Ovary (tissue), 9 donors: ENCODE data around the gene SUSD6. TPM values are rescaled to one million over a fixed set of nuclear protein-coding genes. Genes with fewer than 3 reads are reported as not detected.
"Not testable (repeated sequence)": the region's sequence is repeated elsewhere in the genome, so short reads cannot be mapped to it uniquely, and the experiment has no call there.

ENCODE experiments used
- DNase-seq, 5 donors: peaks; one replicate each; pipeline ENCODE4 v3.0.0-alpha.2; 2019 to 2020
- H3K27ac ChIP-seq, 2 donors: fragments of 200-600 bp; one replicate each; pipeline versions ENCODE4 v1.5.1 to v1.8.0; 2019 to 2022
- H3K27me3 ChIP-seq: fragments of 200-600 bp; one replicate; pipeline ENCODE4 v1.8.0; 2022
- H3K36me3 ChIP-seq: fragments of 200-600 bp; sonication (generic); one replicate; pipeline ENCODE4 v1.5.1; 2019
- H3K4me1 ChIP-seq: one replicate; pipeline ENCODE4 v1.8.1; 2013; ENCODE audit warnings: mild to moderate bottlenecking, moderate library complexity; ENCODE audit not compliant: insufficient read depth
- H3K4me3 ChIP-seq: fragments of 200-600 bp; sonication (generic); one replicate; pipeline ENCODE4 v1.5.1; 2017
- H3K9me3 ChIP-seq, 2 donors: fragments of 200-600 bp in 1 of 2; sonication (generic) in 1 of 2; one replicate each; pipeline versions ENCODE4 v1.5.1 to v1.8.1; 2013 to 2019; ENCODE audit warnings: mild to moderate bottlenecking in 1 of 2, moderate library complexity in 1 of 2
- EP300 ChIP-seq: sonication (generic); formaldehyde crosslinking; IDR thresholded peaks from one replicate; pipeline ENCODE4 v1.6.1; 2017; ENCODE audit warnings: antibody characterized with exemption
- POLR2A ChIP-seq: fragments of 450-650 bp; IDR thresholded peaks from one replicate; pipeline ENCODE4 v1.6.1; 2017; ENCODE audit warnings: antibody characterized with exemption, mild to moderate bottlenecking, moderate library complexity
- WGBS, 3 donors: extraction: QIAGEN DNeasy Blood & Tissue Kit in 1 of 3; methylation state at CpG; one replicate each; pipeline versions ENCODE4 v1.1.5 to v1.1.7; 2013 to 2017; 5-methylcytosine and 5-hydroxymethylcytosine counted together
- intact Hi-C, 4 donors: fragments of 100-400 bp; cut with DNase I; formaldehyde crosslinking; loops; one replicate each; pipeline versions ENCODE4 v1.11.0 to v1.15.1; 2022 to 2023
- polyA plus RNA-seq, 2 donors: library from polyadenylated mRNA; stranded (reverse); fragments of 200-250 nt in 1 of 2; fragments of 350-450 nt in 1 of 2; fragmentation: Illumina TruSeq in 1 of 2; extraction: RNeasy Lipid Tissue Mini Kit (QIAGEN cat#74804) in 1 of 2; gene quantifications; one replicate each; pipeline ENCODE4 v1.2.3, GENCODE V29; 2013 to 2014
- total RNA-seq, 7 donors: library from RNA; depleted of rRNA in 2 of 7; stranded (reverse); fragments of >200 nt in 2 of 7; fragmentation: NEBNext Ultra II Directional in 3 of 7; extraction: Animal tissue kit (Norgen Biotek cat#: 25700) in 3 of 7; gene quantifications; one replicate each; pipeline versions ENCODE4 v1.1.0 to v1.2.4, GENCODE V29; 2016 to 2023
- TF ChIP-seq, protein P1 (sequence below), 3 donors: fragments of 450-650 bp in 2 of 3; fragments of 200-600 bp in 1 of 3; IDR thresholded peaks; one replicate each; pipeline versions ENCODE4 v1.5.1 to v1.8.0; 2016 to 2022; ENCODE audit warnings: antibody characterized with exemption in 3 of 3, mild to moderate bottlenecking in 1 of 3
- donor health status: DM: no; HTN: no; CAD: no; lungs with moderate emphysema.
- donor health status: DM: no; HTN: no; CAD: no.
- donor health status: Bipolar disorder and iron deficiency.
- donor health status: DM: yes; HTN: yes; CAD: no.
- donor health status: DM: no; HTN: no; CAD: no.
- donor health status: DM: yes; HTN: yes; CAD: no.

Gene SUSD6
- total and polyA plus RNA-seq, 9 donors: 12.6 to 35.3 (median 27.7) TPM

GRCh38 chr14:69635981-69636639 is 24.7 kb downstream of the SUSD6 start:
- DNase-seq: no peak
- Histone ChIP-seq H3K36me3 (no peaks in the 10 kb centered on the region), H3K27ac (peak overlapping the region; percentile 24 to 62), H3K4me1 (peaks cover 42% of the 10 kb centered on the region), H3K9me3 (no peaks in the 10 kb centered on the region), H3K27me3 (no peaks in the 10 kb centered on the region), H3K4me3 (no peak overlapping the region)
- intact Hi-C loops: no loop called here
- WGBS, 3 donors: 52 to 64% (median 64%) methylated on average over 4 of the region's 4 CpGs
- TF ChIP-seq POLR2A: no peak
- TF ChIP-seq, protein P1, sequence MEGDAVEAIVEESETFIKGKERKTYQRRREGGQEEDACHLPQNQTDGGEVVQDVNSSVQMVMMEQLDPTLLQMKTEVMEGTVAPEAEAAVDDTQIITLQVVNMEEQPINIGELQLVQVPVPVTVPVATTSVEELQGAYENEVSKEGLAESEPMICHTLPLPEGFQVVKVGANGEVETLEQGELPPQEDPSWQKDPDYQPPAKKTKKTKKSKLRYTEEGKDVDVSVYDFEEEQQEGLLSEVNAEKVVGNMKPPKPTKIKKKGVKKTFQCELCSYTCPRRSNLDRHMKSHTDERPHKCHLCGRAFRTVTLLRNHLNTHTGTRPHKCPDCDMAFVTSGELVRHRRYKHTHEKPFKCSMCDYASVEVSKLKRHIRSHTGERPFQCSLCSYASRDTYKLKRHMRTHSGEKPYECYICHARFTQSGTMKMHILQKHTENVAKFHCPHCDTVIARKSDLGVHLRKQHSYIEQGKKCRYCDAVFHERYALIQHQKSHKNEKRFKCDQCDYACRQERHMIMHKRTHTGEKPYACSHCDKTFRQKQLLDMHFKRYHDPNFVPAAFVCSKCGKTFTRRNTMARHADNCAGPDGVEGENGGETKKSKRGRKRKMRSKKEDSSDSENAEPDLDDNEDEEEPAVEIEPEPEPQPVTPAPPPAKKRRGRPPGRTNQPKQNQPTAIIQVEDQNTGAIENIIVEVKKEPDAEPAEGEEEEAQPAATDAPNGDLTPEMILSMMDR (IDR thresholded peaks at IDR 0.05): no peak

GRCh38 chr14:69636718-69637480 is 25.5 kb downstream of the SUSD6 start:
- 74 to 84% (median 78%) methylated on average over 7 of the region's 7 CpGs for WGBS, 3 donors
- Histone ChIP-seq H3K27ac (peak overlapping the region in 1 of 2 donors; percentile 62), H3K27me3 (no peaks in the 10 kb centered on the region), H3K36me3 (no peaks in the 10 kb centered on the region), H3K4me3 (no peak overlapping the region), H3K9me3 (no peaks in the 10 kb centered on the region), H3K4me1 (peaks cover 42% of the 10 kb centered on the region)
- DNase-seq: no peak
- intact Hi-C loops: no loop called here
- TF ChIP-seq EP300 (no peak), POLR2A (no peak)
- TF ChIP-seq, protein P1 (IDR thresholded peaks at IDR 0.05): no peak

- no peak overlapping the region for H3K4me3 ChIP-seq
- H3K36me3 ChIP-seq: no peaks in the 10 kb centered on the region
- DNase-seq: no peak
- H3K9me3 ChIP-seq: no peaks in the 10 kb centered on the region
- intact Hi-C loops: no loop called here
- WGBS, 3 donors: 1 to 9% (median 3%) methylated on average over 3 of the region's 3 CpGs
- H3K27me3 ChIP-seq: no peaks in the 10 kb centered on the region
- H3K27ac ChIP-seq: peak overlapping the region in 1 of 2 donors; percentile 62
- TF ChIP-seq EP300 (no peak), POLR2A (no peak)
- TF ChIP-seq, protein P1 (IDR thresholded peaks at IDR 0.05): no peak
- peaks cover 38% of the 10 kb centered on the region for H3K4me1 ChIP-seq
Measured at GRCh38 chr14:69637503-69638031, 26.2 kb downstream of the SUSD6 start.

DNA sequence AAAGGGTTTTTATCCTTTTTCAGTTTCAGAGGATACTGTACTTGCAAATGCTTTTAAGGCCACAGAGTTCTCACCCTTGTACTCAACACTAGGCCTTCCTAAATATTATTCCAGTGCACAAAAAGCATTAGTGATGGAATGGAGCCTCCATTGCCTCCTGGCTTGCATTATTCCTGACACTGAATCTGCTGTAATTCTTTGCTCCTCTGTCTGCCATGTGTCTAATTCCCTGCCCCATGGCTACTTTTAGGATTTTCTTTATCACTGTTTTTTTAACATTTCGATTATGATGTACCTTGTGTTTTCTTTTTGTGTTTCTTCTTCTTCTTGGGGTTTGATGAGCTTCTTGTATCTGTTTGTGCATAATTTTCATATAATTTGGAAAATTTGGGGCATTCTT is 29.5 kb downstream of the SUSD6 start:
- Histone ChIP-seq H3K4me1 (peaks cover 25% of the 10 kb centered on the region), H3K27ac (no peak overlapping the region), H3K36me3 (no peaks in the 10 kb centered on the region), H3K9me3 (no peaks in the 10 kb centered on the region), H3K4me3 (no peak overlapping the region), H3K27me3 (no peaks in the 10 kb centered on the region)
- WGBS, 3 donors: 95 to 100% (median 98%) methylated on average over 1 of the region's 1 CpG
- no peak for TF ChIP-seq POLR2A
- TF ChIP-seq EP300: no peak
- TF ChIP-seq, protein P1 (IDR thresholded peaks at IDR 0.05): no peak
- no peak for DNase-seq
- intact Hi-C loops: no loop called here

DNA sequence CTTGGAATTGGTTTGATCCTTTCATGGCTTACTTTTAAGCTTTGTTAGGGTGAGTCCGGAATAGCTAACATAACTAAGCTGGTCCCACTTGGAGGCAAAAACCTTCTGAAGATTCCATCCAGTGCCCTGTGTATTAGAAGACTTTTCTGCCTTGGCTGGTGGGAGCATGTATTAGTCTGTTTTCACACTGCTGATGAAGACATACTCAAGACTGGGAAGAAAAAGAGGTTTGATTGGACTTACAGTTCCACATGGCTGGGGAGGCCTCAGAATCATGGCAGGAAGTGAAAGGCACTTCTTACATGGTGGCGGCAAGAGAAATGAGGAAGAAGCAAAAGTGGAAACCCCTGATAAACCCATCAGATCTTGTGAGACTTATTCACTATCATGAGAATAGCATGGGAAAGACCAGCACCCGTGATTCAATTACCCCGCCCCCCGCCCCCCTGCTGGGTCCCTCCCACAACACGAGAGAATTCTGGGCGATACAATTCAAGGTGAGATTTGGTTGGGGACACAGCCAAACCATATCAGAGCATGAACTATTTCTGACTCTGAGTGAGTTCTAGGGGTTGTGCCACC is 30.9 kb downstream of the SUSD6 start:
- 87 to 93% (median 91%) methylated on average over 7 of the region's 7 CpGs for WGBS, 3 donors

More for the DNA sequence above, 30.9 kb downstream of the SUSD6 start:
- H3K9me3 ChIP-seq, H3K27ac ChIP-seq, H3K4me3 ChIP-seq, H3K36me3 ChIP-seq, intact Hi-C loops, H3K27me3 ChIP-seq, DNase-seq: not testable (repeated sequence)
- peaks cover 15% of the 10 kb centered on the region for H3K4me1 ChIP-seq
